GM19043 (cell line): ENCODE measurements around the gene F8.
"Not testable (repeated sequence)": the region's sequence is repeated elsewhere in the genome, so short reads cannot be mapped to it uniquely, and the experiment has no call there.

Experiments used
- ATAC-seq: cut with Tn5 transposase; IDR thresholded peaks from one replicate; pipeline ENCODE4 v1.9.1; 2021; ENCODE audit warnings: low read depth; ENCODE audit not compliant: unreplicated experiment

F8 gene

DNA sequence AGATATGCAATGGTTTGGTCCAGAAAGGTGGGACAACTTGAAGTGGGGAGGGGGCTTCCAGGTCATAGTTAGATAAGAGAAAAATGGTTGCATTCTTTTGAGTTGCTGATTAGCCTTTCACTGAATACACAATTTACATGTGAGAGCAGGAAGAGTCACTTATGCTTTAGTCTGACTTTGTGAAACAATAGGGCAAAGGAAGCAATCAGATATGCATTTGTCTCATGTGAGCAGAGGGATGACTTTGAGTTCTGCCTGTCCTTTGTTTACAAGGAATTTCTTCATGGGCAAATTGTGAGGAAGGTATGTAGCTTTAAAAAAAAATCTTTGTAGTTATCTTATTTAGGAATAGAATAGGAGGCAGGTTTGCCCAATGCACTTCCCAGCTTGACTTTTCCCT lies 201.0 kb downstream of the F8 start:
- no peak for ATAC-seq

- no peak for ATAC-seq
Measured at GRCh38 chrX:154819771-154820341, 202.7 kb downstream of the F8 start.

- ATAC-seq, result no peak
Measured at GRCh38 chrX:154818916-154819770, 203.4 kb downstream of the F8 start.

DNA sequence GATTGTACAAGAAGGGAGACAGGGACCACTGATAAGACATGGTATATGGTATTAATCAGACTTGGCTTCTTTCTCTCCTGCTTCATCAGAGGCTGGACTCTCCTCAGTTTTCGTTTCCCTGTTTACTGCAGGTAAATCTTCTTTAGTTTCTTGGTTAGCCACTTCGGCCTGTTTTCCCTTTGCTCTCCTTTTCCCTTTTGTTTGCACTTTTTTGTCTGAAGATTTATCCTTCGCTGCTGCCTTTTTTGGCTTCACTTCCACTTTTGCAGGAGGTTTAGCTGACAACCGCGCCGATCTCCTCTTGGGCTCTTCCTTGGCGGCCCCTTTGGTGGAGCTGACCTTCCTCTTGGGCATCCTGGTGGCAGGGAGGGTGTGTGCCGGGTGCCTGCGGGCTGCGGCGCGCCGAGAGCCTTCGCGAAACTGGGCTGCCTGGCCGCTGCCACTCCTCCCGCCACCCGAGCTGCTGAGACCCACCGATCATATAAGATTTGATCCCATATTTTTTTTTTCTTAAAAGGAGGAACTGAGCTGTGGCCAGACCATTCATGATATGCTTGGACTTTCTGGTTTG lies 205.4 kb downstream of the F8 start:
- ATAC-seq, result not testable (repeated sequence)

GRCh38 chrX:154816326-154816898 lies 206.1 kb downstream of the F8 start:
- ATAC-seq, result not testable (repeated sequence)

DNA sequence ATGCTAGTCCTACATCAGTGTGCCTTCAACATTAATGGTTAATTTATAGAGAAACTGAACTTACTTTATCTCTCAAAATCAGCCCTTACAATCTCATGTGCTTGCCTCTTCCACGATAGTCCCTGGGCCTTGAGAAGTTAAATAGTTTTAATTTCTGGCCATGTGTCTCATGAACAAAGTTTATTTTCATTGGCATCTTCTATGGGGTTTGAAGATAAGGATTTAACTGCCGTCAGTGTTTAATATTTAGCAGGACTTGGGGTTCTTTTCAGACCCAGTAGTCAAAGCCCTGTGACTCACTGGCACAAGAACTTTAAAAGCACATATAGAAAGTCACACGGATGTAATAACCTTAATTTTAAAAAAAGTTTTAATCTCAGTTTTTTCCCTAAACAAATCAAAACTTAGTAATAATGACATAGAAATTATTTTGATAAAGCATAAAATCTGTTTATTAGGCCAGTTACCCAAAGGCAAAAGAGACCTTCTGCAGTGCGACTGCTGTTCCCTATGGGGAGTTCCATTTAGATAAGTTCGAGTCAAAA lies 207.2 kb downstream of the F8 start:
- ATAC-seq, result no peak

DNA sequence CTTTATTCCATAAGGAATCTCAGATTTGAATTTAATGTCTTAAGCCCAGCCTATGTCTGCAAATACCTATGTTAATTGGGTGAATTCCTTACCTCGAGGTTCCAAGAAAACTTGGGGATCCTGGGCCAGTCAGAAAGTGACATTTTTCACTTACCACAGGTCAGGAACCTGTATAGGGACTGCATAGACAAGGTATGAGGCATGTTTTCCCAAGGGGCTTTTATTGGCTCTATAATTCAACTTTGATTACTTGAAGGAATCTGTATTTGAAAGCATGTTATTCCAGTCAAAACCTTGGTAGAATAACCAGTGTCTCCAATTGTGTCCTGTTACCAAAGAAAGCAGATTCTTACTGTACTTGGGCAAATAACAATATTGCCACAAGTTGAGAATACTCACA lies 208.7 kb downstream of the F8 start:
- no peak for ATAC-seq

- no peak for ATAC-seq
Measured at GRCh38 chrX:154812341-154813101, 210.0 kb downstream of the F8 start.

- no peak for ATAC-seq
Measured at GRCh38 chrX:154809939-154810665, 212.4 kb downstream of the F8 start.

DNA sequence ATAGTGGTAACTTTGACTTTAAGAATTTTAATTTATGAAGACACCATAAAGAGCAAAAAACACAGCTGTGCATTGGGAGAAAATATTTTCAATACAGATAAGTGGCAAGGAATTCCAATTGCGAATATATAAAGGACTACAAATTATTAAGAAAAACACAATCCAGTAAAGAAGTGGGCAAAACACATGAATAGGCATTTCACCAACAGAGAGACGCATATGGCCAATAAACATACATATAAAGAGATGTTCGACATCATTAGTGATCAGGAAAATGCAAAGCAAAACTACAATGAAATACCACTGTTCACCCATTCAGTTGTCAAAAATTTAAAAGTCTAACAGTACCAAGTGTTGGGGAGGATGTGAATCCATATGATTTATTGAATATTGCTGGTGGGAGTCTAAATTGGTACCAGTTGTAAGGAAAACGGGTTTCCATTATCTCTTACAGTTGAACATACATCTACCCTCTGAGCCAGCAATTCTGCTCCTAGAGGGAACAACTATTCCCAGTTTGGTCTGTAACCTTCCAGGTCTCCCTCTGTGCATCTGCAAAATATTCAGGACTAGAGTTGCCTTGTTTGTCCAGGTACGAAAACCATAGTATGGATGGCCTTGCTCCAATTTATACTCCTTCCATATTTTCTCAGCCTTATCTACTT lies 215.6 kb downstream of the F8 start:
- no peak for ATAC-seq

DNA sequence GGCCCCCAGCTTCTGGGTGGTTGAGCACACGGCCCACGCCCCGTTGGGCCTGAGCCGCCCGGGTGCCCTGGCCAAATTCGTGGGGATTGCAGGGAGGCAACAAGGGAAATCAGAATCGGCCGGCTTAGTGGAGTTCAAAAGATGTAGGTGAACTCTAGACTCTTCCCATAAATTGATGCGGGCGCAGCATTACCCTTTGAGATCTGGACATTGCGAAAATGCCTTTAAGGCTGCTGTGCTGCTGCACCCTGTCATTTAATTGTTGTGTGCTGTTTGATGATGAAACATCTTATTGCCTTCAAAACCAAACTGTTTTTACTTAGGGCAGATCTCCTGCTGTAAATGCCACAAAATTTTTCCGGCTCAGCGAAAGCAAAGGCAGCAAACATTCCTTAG lies 216.8 kb downstream of the F8 start:
- ATAC-seq, result no peak

DNA sequence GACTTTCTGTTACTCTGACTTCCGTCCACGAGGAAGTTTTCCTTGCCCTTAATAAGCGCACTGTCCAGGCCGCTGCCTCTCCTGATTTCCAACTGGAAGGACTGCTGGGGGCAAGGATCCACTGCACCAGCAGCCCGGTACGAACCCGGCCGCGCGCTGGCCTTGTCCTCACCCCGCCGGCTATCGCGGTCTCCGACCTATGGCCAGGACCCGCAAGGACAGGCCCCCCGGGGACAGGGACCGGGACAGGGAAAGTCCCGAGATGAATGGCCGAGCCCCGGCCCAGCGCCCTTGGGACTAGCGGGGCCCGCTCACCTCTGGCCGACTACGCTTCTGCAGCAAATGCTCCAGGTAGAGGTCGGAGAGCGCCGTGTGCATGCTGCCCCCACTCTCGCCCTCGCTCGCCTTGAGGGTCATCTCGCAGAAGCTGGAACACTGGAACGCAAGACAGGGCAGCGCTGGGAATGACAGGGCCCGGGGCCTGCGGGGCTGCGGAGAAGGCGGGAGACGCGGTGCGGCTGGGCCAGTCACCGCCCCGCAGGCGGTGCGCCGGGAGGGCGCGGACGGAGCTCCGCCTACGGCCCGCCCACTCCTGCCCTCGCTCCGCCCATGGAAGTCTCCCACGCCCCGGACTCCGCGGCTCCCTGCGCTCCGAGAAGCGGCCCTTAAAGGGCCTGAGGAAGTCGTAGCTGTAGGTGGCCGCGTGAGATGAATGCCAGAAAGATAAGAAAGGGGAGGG lies 217.4 kb downstream of the F8 start, which contains the start of gene MPP1:
Gene MPP1, minus strand, starts transcription at position 529 of the 739 bp plus-strand sequence. Its CDS starts 112 bp downstream, at position 417.
- ATAC-seq, result peak; percentile 92

DNA sequence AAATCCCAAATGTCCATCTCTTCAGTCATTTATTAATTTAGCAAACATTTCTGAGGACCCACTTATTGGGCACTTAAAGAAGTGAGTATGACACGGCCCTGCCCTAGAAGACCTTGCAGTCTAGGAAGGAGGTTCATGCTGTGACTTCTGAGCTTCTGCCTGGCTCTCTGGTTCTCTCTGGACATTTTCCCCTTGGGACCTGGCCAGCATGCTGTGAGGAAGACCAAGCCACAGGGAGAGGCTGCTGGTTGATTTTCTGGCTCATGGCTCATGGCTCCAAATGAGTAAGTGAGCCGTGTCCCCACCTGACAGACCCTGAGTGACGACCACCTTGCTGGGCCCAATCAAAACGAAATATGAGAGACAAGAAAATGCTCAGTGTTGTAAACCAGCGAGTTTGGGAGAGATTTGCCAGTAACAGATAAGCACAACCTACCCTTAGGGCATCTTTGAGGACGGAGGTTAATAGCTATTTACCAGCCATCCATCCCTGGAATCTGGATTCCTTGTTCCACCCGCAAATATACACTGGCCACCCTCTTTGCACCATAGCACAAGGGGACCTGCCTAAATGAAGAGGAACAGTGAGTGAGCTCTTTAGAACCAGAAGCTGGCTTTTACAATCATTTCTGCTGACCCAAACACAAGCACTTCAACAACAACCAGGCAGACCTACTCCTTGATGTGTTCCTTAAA lies 218.1 kb downstream of the F8 start:
- ATAC-seq, result no peak

DNA sequence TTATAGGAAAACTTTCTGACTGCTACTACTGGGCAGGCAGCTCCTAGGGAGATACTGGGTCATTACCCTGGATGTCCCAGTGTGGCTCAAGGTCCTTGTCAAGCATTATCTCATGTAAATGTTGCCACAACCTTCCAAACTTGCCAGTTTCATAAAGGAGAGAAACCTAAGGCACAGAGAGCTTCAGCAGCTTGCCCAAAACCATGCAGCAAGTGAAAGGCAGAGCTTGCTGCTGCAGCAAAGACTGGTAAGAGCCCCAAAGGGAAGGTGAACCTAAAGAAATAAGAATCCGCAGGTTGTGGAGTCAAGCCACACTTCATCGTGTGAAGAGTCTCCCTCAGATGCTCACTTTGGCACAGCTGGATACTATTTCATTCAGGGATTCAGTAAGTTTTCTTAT lies 219.6 kb downstream of the F8 start:
- ATAC-seq, result no peak

DNA sequence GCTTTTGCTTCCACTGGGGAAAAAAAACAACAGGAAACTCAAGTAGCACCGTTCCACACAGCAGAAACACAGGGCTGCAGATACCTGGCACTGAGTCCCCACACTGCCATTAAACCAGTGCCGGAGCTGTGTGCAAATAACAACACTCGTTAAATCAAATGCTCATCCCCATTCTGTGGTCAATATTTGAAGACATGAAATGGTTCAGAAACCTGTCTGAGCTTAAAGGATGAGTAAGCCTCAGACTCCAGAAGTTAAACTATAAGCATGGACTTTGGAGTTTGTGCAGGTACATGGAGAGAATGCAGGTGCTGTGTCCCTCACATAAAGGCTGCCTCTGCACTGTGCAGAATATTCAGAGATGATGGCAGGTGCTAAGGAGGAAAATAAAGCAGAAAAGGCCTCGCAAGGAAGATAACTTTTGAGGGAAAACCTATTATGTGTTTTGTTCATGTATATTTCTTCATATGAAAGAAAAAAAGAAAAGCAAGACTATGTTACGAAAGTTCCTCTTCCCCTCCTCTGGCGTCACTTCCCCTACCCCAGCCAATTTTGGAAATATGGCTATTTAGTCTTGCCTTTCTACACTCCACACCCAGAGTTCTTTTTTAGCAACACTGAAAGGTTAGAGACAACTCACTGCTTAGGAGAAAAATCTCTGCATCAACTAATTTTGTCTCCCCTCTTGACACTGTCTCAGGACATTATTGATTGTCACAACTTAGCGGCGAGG lies 221.9 kb downstream of the F8 start:
- no peak for ATAC-seq

DNA sequence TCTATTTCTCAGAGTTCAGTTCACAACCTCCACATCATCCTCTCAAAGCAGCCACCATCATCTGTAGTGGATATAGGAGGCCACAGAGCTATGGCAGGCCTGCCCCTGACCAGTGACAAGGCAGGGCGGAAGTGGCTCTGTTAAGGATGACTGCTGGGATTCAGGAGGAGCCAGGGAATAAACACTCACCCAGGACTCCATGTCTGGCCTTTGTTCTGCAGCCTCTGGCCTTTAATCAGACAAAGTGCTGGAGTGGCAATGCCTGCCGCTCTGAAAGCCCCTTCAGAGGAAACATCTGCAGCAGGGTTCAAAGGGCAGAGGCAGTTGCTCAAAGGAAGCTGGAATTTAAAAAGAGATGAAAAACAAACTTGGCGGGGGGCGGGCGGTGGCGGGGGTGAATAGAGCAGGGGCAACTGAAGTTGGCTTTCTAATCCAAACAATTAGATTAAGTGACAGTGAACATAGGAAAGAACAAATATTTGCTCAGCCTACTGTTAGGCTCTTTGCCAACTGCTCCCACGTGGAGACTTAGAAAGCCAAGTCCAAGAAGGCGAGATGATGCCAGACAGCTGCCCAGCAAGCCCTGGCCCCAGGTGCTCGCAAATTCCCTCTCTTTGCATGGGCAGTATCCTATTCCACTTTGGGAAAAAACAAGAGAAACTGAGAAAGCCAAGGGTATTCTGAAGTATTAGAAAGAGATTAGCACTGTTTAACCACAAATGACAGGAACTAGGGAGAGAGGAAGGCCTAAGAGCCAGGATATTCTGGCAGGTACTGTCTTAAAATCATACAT lies 222.8 kb downstream of the F8 start:
- ATAC-seq, result no peak

GRCh38 chrX:154797006-154797405 lies 225.5 kb downstream of the F8 start:
- no peak for ATAC-seq
